Activated CD4-positive, alpha-beta T cell treated with anti-CD3 and anti-CD28 coated beads for 36 hours (primary cell): Measurements from ENCODE around the gene ZNF185. TPM values are rescaled to one million over a fixed set of nuclear protein-coding genes. Genes with fewer than 3 reads are reported as not detected.
A peak's percentile ranks its signal among the peaks of the same experiment; 100 is the strongest.
"Not testable (repeated sequence)": the region's sequence is repeated elsewhere in the genome, so short reads cannot be mapped to it uniquely, and the experiment has no call there.

ENCODE experiments used
- ATAC-seq: fragments of 200-7000 bp; cut with Tn5 transposase; one replicate; pipeline ENCODE4 v1.10.0; 2021; ENCODE audit warnings: mild to moderate bottlenecking, moderate library complexity
- CTCF ChIA-PET: fragments of 350-600 bp; sonication (Branson Sonifier 250); formaldehyde crosslinking; loops from one replicate; lab custom pipeline; 2021; ENCODE audit warnings: antibody characterized with exemption; lab: Charles Lee
- POLR2A ChIA-PET: fragments of 350-600 bp; sonication (Branson Sonifier 250); formaldehyde crosslinking; loops from one replicate; lab custom pipeline; 2021; ENCODE audit warnings: antibody characterized with exemption, inconsistent platforms; lab: Charles Lee
- DNase-seq: peaks from one replicate; pipeline ENCODE4 v3.0.0-alpha.2; 2020
- H3K27ac Mint-ChIP-seq: one replicate; pipeline ENCODE4 v1.8.0; 2021; ENCODE audit warnings: mixed read lengths
- H3K27me3 Mint-ChIP-seq: one replicate; pipeline ENCODE4 v1.8.0; 2021; ENCODE audit warnings: mixed read lengths
- H3K36me3 Mint-ChIP-seq: one replicate; pipeline ENCODE4 v1.8.0; 2021; ENCODE audit warnings: low read depth, mixed read lengths
- H3K4me1 Mint-ChIP-seq: one replicate; pipeline ENCODE4 v1.8.0; 2021; ENCODE audit warnings: mixed read lengths
- H3K4me3 Mint-ChIP-seq: one replicate; pipeline ENCODE4 v1.8.0; 2021; ENCODE audit warnings: mild to moderate bottlenecking, moderate library complexity, mixed read lengths
- H3K9me3 Mint-ChIP-seq: one replicate; pipeline ENCODE4 v1.8.0; 2021; ENCODE audit warnings: low read depth, mixed read lengths
- intact Hi-C, 2 experiments: fragments of 100-400 bp; cut with DNase I in 1 of 2; cut with micrococcal nuclease in 1 of 2; formaldehyde crosslinking; loops; one replicate each; pipeline versions ENCODE4 v1.14.2 to v1.15.1; 2022 to 2024; cut with DNase I, micrococcal nuclease
- total RNA-seq, 2 experiments: library from RNA; stranded (reverse); gene quantifications; one replicate each; pipeline ENCODE4 v1.2.3, GENCODE V29; 2021

The ZNF185 gene
- total RNA-seq, 2 experiments from 2014 or later = 2.0 to 2.1 TPM

DNA sequence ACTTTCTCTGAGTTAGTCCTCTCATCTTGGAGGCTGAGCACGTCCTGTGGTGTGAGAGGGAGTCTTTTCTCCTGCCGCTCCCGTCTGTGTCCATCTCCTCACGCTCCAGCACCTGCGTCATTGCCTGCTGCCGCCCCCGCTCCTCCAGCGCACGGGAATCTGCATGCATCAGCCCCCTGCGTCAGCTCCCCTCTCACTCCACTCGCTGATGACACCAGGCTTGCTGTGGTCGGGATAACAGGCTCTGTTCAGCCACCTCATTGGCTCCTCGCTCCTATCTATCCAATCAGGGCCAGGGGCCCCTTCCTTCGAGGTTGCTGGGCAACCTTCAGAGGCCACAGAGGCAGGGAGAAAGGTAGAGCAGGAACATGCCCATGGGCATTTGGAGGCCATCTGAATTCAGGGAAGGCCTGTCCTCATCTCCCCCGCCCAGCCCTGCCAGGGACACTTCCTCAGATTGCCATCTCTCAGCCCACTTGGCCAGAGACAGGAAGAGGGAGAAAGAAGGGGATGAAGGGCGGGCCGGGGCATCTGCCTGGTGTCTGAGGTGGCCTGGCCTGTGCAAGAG lies 9.3 kb downstream of the ZNF185 start:
- Mint-ChIP-seq H3K4me1 (no peaks in the 10 kb centered on the region), H3K27ac (no peak overlapping the region), H3K9me3 (no peaks in the 10 kb centered on the region), H3K4me3 (no peak overlapping the region), H3K36me3 (no peaks in the 10 kb centered on the region), H3K27me3 (peaks cover 1% of the 10 kb centered on the region)
- no peak for ATAC-seq
- ChIA-PET CTCF (no interaction called here), POLR2A (no interaction called here)
- intact Hi-C loops = no loop called here
- DNase-seq = no peak

DNA sequence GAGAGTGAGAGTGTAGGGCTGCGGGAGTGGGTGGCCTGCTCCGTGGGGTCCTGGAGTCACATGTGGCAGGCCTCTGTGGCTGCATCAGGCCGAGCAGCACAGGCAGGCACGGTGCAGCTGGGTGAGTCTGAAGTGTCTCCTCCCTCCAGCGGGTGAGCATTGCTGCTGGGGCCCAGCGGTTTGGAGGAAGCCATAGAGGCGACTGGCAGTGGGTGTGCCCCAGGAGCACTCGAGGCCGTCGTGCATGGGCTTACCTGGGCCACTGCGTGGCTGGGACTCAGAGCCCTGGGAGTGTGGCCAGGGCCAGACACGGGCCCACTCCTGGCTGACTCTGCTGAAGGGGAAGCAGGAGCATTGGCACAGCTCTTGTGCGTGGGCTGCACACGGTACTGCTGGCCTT lies 10.6 kb downstream of the ZNF185 start:
- Mint-ChIP-seq H3K4me3 (no peak overlapping the region), H3K27me3 (no peaks in the 10 kb centered on the region), H3K4me1 (no peaks in the 10 kb centered on the region), H3K27ac (no peak overlapping the region), H3K9me3 (no peaks in the 10 kb centered on the region), H3K36me3 (no peaks in the 10 kb centered on the region)
- POLR2A ChIA-PET = no interaction called here
- DNase-seq (no peak), ATAC-seq (no peak)
- intact Hi-C loops = no loop called here
- CTCF ChIA-PET = no interaction called here

GRCh38 chrX:152910018-152910417 lies 12.2 kb downstream of the ZNF185 start:
- CTCF ChIA-PET, POLR2A ChIA-PET, H3K4me1 Mint-ChIP-seq, ATAC-seq, intact Hi-C loops, H3K9me3 Mint-ChIP-seq, H3K27me3 Mint-ChIP-seq, DNase-seq, H3K27ac Mint-ChIP-seq, H3K36me3 Mint-ChIP-seq, H3K4me3 Mint-ChIP-seq: not testable (repeated sequence)

- Mint-ChIP-seq H3K4me3 (no peak overlapping the region), H3K9me3 (no peaks in the 10 kb centered on the region), H3K27me3 (no peaks in the 10 kb centered on the region), H3K36me3 (no peaks in the 10 kb centered on the region), H3K4me1 (no peaks in the 10 kb centered on the region), H3K27ac (no peak overlapping the region)
- ATAC-seq (peak; percentile 16), DNase-seq (peak; percentile 29)
- intact Hi-C loops = no loop called here
- POLR2A ChIA-PET = no interaction called here
- CTCF ChIA-PET = interaction anchor here (0.7 kb wide), 1 partner anchor 21 kb away, joined by 3 read pairs; no protein-coding TSS in a partner anchor
These were observed 14.2 kb downstream of the ZNF185 start for GRCh38 chrX:152912106-152912505.

DNA sequence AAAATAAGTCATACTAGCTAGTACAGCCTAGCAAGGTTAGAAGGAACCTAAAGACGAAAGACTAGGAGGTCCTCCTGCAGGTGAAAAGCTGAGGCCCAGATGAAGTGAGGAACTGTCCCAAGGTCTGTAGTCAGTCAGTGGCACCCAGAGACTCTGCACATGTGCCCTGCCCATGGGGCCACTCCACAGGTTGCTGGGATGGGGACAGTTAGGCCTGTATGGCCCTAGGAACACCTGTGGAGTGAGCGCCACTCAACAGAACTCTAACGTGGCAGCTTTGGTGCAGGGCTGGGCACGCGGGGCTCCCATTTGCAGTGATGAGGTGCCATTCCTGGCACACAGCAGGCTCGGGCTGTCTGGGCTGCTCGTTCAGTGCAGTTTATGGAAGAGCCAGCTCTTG lies 14.8 kb downstream of the ZNF185 start:
- no peak for DNase-seq
- CTCF ChIA-PET = interaction anchor here (0.5 to 0.7 kb wide), 2 partner anchors 11 to 22 kb away, joined by 3 read pairs; no protein-coding TSS in a partner anchor
- no peaks in the 10 kb centered on the region for H3K36me3 Mint-ChIP-seq
- H3K4me3 Mint-ChIP-seq = no peak overlapping the region
- POLR2A ChIA-PET = no interaction called here
- no peaks in the 10 kb centered on the region for H3K27me3 Mint-ChIP-seq
- H3K9me3 Mint-ChIP-seq = no peaks in the 10 kb centered on the region
- no peak for ATAC-seq
- no peaks in the 10 kb centered on the region for H3K4me1 Mint-ChIP-seq
- intact Hi-C loops = no loop called here
- H3K27ac Mint-ChIP-seq = no peak overlapping the region

DNA sequence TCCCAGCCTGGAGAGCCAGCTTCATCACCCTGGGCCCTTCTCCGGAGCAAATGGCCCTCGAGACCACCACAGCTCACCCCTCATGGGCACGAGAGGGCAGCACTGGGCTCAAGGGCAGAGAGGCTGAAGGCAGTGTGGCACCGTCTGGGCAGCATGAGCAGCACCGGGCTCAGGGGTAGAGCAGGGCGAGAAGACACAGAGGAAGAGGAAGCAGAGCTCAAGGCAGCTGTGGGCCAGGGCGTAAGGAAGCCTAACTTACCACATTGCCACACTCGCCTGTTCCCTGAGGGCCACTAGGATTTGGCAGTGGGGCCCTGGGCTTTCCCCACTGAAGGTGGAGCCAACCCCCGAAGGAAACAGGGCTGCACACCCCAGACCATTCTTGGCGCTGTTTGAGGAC lies 15.5 kb downstream of the ZNF185 start:
- no peaks in the 10 kb centered on the region for H3K9me3 Mint-ChIP-seq
- ATAC-seq (no peak), DNase-seq (no peak)
- no peaks in the 10 kb centered on the region for H3K36me3 Mint-ChIP-seq
- no peak overlapping the region for H3K27ac Mint-ChIP-seq
- ChIA-PET CTCF (interaction anchor here (0.7 to 0.8 kb wide), 2 partner anchors 14 to 81 kb away, joined by 3 read pairs; no protein-coding TSS in a partner anchor), POLR2A (no interaction called here)
- intact Hi-C loops = no loop called here
- no peaks in the 10 kb centered on the region for H3K27me3 Mint-ChIP-seq
- H3K4me3 Mint-ChIP-seq = no peak overlapping the region
- H3K4me1 Mint-ChIP-seq = no peaks in the 10 kb centered on the region

DNA sequence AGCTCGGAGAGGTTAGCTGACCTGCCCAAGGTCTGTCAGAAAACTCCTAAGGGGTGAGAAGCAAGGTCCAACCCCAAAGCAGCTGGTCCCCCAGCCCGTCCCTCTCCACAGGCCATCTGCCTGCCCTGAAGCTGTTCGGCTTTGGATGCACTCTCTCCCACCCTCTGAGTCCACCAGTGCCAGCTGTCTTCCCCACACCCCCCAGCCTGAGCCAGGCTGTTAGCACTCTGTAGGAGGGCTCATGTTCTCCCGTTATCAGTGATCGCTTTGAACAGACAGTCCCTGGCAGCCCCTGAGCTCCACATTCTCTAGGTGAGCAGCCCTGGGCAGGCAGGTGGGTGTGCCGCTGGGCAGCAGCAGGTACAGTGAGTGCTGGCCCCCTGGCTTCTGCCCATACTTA lies 16.0 kb downstream of the ZNF185 start:
- ChIA-PET CTCF (interaction anchor here (0.7 kb wide), 1 partner anchor 82 kb away, joined by 3 read pairs; no protein-coding TSS in a partner anchor), POLR2A (no interaction called here)
- Mint-ChIP-seq H3K4me1 (no peaks in the 10 kb centered on the region), H3K9me3 (no peaks in the 10 kb centered on the region), H3K36me3 (no peaks in the 10 kb centered on the region), H3K4me3 (no peak overlapping the region), H3K27ac (no peak overlapping the region), H3K27me3 (no peaks in the 10 kb centered on the region)
- ATAC-seq = no peak
- intact Hi-C loops = no loop called here
- no peak for DNase-seq

DNA sequence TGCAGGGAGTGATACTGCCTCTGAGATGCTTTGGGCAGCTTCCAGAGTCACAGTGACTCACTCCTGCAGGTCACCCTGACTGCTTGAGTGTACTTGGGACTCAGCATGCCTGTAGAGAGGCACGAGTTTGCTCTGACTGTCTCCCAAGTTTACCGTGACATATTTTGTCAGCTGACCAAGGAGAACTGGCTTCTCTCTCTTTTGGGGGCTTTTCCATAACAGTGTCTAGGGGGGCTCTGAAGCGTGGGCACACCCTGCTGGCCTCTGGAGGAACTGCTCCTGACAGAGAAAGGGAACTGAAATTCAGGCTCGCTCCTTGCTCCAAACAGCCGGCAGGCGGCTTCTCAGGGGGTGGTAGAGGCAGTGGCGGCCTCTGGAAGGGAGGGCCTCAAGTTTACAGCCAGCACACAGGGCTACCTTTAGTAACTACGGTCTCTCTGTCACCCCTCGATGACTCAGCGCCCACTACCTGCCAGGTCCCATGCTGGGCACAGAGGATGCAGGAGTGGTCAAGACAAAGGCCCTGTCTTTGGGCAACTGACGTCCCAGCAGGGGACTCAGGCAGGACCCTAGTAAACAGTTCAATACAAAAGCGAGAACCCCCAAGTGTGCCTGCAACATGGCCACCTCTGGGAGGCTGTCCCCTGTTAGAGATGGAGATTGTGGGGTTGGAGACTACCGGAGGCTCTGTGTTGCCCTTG lies 17.8 kb downstream of the ZNF185 start:
- ATAC-seq = peak; percentile 49
- intact Hi-C loops = no loop called here
- ChIA-PET POLR2A (no interaction called here), CTCF (no interaction called here)
- Mint-ChIP-seq H3K27me3 (no peaks in the 10 kb centered on the region), H3K27ac (no peak overlapping the region), H3K4me1 (no peaks in the 10 kb centered on the region), H3K9me3 (no peaks in the 10 kb centered on the region), H3K4me3 (no peak overlapping the region), H3K36me3 (no peaks in the 10 kb centered on the region)
- DNase-seq = peak; percentile 26

DNA sequence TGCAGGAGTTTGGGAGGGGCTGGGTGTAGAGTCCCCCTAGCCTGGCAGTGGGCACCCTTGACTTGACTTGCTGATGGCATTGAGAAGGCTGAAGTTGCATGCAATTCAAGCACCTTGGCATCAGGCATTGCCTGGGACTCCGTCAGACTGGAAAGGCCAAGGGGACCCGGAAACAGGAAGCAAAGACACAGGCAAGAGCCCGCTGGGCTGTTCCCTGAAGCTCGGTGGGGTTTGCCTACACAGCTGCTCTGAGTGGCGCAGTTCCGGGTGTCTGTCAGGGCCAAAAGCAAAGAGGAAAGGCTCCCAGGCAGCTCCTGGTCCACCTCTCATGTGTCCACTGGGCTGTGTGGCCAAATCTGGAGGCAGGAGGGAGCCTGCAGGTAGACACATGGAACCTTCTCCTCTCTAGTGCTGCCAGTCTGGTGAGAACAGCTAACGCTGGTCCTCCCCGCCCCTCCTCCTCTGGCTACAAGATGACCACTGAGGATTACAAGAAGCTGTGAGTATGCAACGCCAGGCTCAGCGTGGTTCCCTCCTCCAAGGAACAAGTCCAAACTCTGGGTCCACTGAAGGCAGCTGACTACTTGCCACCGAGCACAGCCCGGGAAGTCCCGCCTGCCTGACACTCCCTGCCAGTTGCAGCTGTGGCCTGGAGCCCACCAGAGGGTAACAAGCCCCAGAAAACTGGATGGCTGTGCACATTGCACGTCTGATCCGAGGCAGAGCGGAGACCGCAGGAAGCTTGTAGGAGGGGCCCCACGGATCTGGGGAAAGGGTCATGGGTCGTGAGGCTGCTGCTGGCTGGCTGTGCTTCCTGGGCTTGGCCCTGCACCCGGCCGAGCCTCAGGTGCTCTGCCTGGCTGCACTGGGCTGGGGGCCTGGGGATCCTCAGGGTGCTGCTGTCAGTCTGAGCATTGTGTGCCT lies 20.1 kb downstream of the ZNF185 start:
- Mint-ChIP-seq H3K27me3 (no peaks in the 10 kb centered on the region), H3K4me3 (no peak overlapping the region), H3K36me3 (no peaks in the 10 kb centered on the region), H3K9me3 (no peaks in the 10 kb centered on the region), H3K4me1 (no peaks in the 10 kb centered on the region), H3K27ac (no peak overlapping the region)
- CTCF ChIA-PET = no interaction called here
- intact Hi-C loops = no loop called here
- ATAC-seq (no peak), DNase-seq (no peak)
- POLR2A ChIA-PET = no interaction called here

GRCh38 chrX:152918707-152919106 lies 20.8 kb downstream of the ZNF185 start:
- no peaks in the 10 kb centered on the region for H3K4me1 Mint-ChIP-seq
- intact Hi-C loops = no loop called here
- no peaks in the 10 kb centered on the region for H3K36me3 Mint-ChIP-seq
- no peak overlapping the region for H3K4me3 Mint-ChIP-seq
- H3K27ac Mint-ChIP-seq = no peak overlapping the region
- ATAC-seq (no peak), DNase-seq (no peak)
- ChIA-PET POLR2A (no interaction called here), CTCF (no interaction called here)
- no peaks in the 10 kb centered on the region for H3K27me3 Mint-ChIP-seq
- no peaks in the 10 kb centered on the region for H3K9me3 Mint-ChIP-seq

- ATAC-seq = no peak
- intact Hi-C loops = loop anchor here in 1 of 2 experiments (10.0 kb wide), 1 partner anchor 289 kb away; the partner anchor contains the start of gene GABRQ
- Mint-ChIP-seq H3K36me3 (no peaks in the 10 kb centered on the region), H3K4me3 (no peak overlapping the region), H3K9me3 (no peaks in the 10 kb centered on the region), H3K4me1 (peaks cover 9% of the 10 kb centered on the region), H3K27me3 (no peaks in the 10 kb centered on the region), H3K27ac (no peak overlapping the region)
- POLR2A ChIA-PET = no interaction called here
- no peak for DNase-seq
- CTCF ChIA-PET = interaction anchor here (0.6 to 0.9 kb wide), 3 partner anchors 11 to 476 kb away, joined by 3 read pairs; no protein-coding TSS in a partner anchor
These were observed 25.7 kb downstream of the ZNF185 start for GRCh38 chrX:152923599-152923998.
